AG10803 (cell line): ENCODE measurements around the gene PPA2.
"Not testable (repeated sequence)": the region's sequence is repeated elsewhere in the genome, so short reads cannot be mapped to it uniquely, and the experiment has no call there.

Experiments
- DNase-seq: peaks from one replicate; pipeline ENCODE4 v3.0.0; 2010; ENCODE audit warnings: low read depth
- H3K4me3 ChIP-seq: 2 replicates; pipeline ENCODE4 v1.5.1; 2011; ENCODE audit warnings: mild to moderate bottlenecking, low read length, control low read depth
- CTCF ChIP-seq: conservative IDR thresholded peaks from 2 replicates; pipeline ENCODE4 v1.5.1; 2011; ENCODE audit warnings: mild to moderate bottlenecking, low read length, control low read depth, inconsistent platforms

The PPA2 gene

GRCh38 chr4:105461221-105461620, 12.6 kb downstream of the PPA2 start:
- DNase-seq: no peak

DNA sequence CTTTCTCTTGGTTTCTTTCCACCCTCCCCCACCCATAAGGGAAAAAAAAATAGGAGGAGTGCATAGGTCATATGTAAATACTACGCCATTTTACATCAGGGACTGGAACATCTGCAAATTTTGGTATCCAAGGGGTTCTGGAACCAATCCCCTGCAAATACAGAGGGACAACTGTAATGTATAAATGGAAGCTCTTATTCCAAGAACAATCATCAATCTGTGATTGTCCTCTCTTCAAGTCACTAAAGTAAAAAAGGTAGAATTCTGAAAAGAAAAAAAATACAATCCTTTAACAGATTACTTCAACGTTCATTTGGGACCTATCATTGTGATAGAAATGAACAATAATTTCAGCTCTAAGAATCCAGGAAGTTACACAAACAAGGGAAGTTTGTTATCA, 13.6 kb downstream of the PPA2 start:
- TF ChIP-seq CTCF: no peak
- DNase-seq: no peak
- H3K4me3 ChIP-seq: no peak overlapping the region

More at GRCh38 chr4:105461221-105461620, 12.6 kb downstream of the PPA2 start:
- H3K4me3 ChIP-seq: no peak overlapping the region
- TF ChIP-seq CTCF: no peak

- not testable (repeated sequence) for H3K4me3 ChIP-seq, DNase-seq
Measured at GRCh38 chr4:105458541-105458940, 15.3 kb downstream of the PPA2 start.

DNA sequence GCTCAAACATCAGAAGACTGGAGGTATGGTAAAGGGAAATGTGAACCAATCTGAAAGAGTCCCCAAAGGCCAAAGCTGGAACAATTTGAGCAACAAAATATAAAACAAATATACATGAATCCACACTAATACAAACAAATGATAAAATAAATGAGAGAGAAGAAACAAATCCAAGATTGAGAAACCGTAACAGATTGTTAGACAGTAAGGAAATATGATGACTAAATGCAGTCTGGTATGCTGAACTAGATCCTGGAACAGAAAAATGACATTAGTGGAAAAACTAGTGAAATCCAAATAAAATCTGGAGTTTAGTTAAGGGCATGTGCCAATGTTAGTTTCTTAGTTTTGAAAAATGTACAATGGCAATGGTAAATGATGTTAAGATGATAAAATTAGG, 15.9 kb downstream of the PPA2 start:
- no peak overlapping the region for H3K4me3 ChIP-seq
- DNase-seq: peak; percentile 28
- no peak for TF ChIP-seq CTCF

- no peak for TF ChIP-seq CTCF
- no peak overlapping the region for H3K4me3 ChIP-seq
- DNase-seq: no peak
Measured at GRCh38 chr4:105455998-105456397, 17.9 kb downstream of the PPA2 start.

- DNase-seq: no peak
- no peak for TF ChIP-seq CTCF
- no peak overlapping the region for H3K4me3 ChIP-seq
Measured at GRCh38 chr4:105455182-105455581, 18.7 kb downstream of the PPA2 start.

DNA sequence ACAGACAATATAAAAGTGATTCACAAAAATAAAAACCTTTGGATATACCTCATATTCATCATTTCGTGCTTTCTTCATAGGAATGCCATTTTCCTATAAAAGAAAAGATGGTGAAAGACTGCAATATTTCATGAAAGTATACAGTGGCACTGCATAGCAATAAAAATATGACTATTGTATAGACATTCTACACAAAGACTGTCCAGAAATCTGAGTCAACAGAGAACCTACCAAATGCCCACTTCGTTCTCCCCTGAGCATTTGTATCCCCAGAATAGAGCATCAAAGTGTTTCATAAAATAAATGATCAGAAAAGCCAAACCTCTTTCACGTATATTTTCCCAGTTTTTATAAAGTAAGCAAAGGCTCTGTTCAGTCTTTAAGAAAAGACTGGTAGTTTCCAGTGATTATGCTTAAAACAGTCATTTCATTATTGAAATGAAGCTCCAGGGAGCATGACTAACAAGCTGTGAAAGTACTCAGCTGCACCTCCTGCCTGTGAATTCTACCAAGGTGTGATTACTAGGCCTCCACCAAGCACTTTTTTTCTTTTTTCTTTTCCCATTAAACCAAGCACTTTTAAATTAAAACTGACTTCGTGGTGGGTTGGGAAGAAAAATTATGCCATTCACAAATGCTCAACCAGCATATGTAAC, 20.2 kb downstream of the PPA2 start:
- no peak for DNase-seq
- H3K4me3 ChIP-seq: no peak overlapping the region
- no peak for TF ChIP-seq CTCF

- no peak for TF ChIP-seq CTCF
- no peak for DNase-seq
- no peak overlapping the region for H3K4me3 ChIP-seq
Measured at GRCh38 chr4:105451346-105451745, 22.5 kb downstream of the PPA2 start.
